HG03521 (cell line): Measurements from ENCODE around the gene TMEM236.

ENCODE experiments used
- ATAC-seq: cut with Tn5 transposase; IDR thresholded peaks from one replicate; pipeline ENCODE4 v1.9.1; 2021; ENCODE audit warnings: mild to moderate bottlenecking, moderate library complexity; ENCODE audit not compliant: unreplicated experiment

TMEM236 gene

DNA sequence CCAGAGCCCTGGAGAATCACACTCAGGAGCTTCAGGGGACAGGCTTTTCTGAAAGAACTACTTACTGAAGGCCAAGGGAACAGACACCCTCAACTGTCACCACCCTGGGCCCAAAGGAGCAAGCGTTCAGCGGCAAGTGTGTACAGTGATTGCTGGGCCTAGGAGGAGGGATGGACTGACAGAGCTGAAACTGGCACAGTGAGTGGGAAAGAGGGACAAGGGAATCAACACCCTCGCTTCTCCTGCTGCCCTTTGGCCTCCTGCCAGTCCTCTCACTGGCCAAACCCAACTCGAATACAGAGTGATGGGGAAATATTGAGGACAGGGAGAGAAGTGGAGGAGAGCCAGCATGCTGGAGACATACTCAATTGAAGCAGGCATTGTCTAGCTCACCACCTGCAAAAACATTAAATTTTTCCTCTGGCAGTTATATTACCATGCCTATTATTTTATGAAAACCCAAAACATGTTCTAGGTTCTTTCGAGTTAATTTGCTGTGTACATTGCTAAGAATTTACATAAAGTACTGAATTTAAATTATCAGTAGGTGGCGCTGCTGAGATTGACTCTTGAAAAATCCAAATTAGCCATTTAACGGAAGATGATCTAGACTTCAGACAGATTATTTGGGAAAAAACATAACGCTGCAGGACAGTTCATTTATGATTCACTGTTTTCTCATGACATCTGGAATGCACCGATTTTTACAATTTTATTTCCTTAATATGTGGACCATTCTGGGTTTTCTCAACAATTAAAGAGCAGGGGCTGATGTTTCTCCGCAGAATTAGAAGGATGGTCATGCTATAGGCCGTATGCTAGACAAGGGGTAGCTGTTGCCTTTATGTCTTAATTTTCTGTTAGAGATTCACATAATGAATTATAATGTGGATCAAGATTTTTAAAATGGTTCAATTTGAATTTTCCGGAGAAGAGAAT, 14.7 kb upstream of the TMEM236 start:
- no peak for ATAC-seq

DNA sequence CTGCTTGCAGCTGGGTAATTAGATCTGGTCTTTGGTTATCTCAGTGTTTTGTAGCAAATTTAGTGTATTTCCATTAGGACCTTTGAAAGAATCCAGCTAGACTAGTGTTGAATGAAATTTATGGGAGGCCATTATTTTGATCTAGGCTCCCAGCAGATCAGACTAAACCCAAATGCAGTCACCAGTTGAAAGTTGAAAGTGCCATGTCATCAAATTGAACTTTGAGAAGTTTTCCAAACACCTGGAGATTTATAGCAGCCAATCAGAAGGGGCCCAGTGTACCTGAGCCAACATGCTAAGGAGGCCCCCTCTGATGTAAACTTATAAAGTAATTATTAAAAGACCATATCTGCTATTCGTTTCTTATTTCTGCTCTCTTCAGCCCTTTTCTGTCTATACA, 11.3 kb upstream of the TMEM236 start:
- ATAC-seq: no peak

DNA sequence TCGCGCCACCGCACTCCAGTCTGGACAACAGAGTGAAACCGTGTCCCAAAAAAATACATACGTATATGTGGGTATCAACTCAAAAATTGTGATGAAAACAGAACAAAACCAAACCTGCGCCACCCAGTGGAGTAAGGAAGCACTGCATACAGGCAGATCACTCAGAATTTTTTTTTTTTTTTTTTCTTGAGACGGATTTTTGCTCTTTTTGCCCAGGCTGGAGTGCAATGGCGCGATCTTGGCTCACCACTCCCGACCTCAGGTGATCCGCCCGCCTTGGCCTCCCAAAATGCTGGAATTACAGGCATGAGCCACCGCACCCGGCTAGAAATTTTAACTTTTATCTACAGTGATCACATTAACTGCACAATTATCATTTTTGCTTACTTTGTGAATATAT, 9.1 kb upstream of the TMEM236 start:
- no peak for ATAC-seq

DNA sequence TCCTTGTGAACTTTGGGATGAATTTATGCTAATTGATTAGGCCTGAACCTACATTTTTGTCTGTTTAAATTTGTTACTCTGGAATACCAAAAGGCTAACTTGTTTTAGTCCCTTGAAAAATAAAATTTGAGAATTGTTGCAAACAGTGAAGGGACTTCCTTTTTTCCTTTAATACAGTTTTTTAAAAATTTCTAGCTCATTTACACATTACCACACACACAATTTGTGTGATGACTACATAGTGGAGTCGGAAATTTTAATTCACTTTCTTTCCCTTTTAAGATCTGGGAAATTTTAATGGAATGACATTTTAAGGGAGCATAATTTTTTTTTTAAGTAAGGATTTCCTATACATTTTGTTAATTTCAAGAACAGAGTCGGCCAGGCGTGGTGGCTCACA, 8.6 kb upstream of the TMEM236 start:
- no peak for ATAC-seq

DNA sequence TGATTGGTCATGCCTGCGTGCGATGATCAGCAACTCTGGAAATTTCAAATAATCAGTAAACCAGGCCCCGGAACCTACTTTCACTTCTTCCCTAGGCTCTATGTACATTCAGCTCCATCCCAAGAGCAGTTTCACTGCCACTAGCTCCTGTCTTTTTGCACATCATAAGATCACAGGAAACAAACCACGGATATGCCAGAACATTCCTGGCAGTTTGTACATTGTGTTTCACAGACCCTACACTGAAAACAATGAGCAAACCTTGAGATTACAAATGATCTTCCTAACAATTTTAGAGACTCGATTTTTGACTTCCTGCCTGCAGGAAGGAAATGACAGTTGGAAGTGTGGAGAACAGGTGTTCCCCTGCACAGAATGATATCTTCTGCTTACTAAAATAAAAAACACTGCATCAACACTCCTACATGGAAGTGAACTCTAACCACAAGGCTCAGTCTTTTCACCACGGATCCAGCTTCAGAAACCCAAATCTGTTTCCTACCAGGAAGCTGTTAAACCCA, 7.6 kb upstream of the TMEM236 start:
- no peak for ATAC-seq

DNA sequence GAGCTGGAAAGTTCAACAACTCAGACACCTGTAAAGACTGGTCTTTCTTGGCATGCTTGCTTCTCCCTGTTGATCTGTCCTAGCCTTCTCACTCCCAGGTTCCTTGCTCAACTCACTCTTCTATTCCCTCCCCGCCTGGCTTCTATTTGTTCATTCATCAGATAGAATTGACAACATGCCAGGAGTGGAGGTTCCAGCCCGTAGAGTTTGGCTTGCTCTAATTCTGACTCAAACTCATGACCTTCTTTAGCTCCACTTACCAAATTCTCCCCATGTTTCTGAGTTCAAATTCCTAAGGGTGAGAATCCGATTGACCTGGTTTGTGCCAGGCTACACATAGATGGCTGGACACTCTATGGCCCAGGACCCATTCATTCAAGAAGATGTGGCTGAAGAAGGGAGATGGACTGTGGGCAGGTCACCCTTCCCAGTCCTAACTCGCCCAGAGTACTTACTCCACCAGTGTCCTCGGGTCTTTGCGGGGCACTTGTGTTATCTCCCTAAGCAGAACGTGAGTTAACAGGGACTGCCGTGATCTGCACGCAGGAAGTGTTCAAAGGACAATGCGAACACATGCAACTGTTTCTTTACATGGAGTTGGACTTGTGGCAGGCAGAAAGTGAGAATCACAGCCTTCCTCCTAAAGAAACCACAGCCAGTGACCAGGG, 4.0 kb upstream of the TMEM236 start:
- no peak for ATAC-seq

DNA sequence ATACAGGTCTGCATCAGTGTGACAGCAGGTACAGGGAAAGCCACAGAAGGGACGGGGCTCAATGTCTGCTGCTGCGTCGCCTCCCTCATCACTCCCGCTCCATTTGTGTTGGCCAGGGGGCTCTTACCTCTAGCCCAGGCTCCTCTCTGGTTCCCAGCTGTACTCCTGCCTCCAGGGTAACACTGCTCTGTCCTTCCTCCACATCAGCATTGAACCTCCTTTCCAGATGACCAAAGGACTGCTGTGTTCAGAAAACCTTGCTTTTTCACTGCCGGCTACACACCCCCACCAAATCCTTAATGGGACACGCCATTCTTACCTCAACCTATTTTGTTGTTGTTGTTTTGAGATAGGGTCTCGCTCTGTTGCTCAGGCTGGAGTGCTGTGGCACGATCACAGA, 2.1 kb upstream of the TMEM236 start:
- no peak for ATAC-seq

DNA sequence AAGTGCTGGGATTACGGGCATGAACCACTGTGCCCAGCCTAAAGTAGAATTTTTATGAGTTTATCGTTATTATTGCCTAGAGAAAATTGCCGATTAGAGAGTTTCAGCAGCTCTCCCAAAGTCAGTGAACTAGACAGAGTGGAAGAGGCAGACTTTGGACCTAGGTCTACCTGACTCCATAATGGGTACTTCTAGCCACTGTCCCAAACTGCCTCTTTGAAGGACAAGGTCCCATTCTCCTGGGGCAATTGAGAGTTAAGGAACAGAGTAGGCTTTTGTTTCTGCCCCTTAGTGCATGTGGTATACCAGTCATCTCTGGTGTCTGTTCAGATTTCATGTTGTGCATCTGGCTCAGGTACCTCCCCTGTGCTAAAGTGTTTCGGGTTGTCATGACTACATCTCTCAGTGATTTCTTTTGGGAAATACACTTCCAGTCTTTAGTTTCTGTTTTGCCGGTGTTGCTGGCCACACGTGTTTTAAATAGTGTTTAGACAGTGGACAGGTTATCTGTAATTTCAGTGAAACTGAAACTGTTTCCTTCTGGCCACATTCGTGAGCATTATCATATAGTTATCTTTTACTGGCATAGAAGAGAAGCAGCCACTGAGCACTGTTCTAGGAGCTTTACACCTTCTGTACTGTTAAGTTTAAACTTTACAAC, 4.7 kb downstream of the TMEM236 start:
- peak; percentile 96 for ATAC-seq

DNA sequence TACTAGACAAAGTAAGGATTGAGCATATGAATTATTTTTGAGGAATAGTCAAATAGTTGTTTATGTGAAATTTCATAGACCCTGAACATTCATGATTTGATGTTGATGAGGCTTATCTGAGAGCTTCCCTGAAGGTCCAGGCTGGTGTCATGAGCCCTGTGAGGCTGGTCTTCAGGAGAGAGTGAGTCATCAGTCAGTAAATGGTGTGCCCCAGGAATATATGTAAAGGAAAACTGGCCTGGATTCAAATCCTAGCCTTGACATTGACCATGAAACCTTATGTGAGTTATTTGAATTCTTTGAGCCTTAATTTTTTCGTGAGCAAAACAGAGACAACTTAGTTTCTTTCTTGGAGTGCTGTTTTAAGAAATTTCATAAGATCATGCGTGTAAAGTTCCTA, 6.2 kb downstream of the TMEM236 start:
- ATAC-seq: no peak

DNA sequence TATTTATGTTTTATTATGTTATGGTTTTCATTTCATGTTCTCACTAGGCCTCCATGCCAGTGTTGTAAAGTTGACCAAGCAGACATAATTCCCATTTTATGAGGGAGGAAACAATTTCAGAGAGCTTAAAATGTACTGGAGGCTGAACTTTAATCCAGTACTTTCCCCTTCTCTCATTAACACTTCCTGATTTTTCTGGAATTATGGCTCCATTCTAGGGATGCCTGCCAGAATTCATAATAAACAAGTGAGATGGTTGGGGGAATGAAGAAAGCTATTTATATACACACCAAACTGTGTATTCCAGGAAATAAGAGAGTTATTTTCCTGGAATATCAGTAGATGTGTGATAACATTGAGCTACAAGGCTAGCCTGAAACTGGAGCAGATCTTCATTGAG, 6.9 kb downstream of the TMEM236 start:
- no peak for ATAC-seq

DNA sequence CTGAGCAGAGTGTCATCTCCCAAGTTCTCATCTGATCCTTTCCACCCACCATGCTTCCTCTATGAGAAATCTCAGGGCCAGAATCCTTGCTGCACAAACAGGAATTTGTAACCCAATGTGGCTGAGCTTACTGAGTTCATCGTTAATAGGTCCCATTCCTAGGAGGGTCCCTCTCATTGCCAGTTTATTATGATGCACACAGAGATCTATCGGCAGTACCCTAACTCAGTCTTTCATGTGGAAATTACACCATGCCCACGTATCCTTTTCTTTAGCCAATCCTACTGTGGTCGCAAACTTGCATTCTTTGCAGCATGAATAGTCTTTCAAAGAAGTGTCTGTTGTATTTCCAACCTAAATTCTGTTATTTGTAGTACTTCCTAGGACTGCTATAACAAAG, 12.1 kb downstream of the TMEM236 start:
- ATAC-seq: no peak

DNA sequence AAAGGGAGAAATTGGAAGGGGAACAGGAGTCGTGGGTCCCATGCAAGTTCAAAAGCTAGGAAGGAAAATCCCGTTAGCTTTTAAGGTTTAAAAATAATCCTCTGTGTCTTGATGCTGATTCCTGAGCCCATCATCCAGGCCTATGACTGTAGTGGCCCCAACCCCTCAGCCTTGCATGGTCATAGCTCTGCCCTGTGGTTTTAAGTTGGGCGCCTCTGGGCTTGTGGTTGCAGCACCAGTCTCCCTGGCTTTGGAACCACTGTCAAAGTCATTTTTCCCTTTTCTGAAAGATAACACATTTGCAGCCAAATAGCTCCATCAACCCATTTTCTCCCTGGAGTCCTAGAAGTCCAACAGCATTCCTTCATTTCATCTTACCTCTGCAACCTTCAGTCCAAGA, 13.6 kb downstream of the TMEM236 start:
- no peak for ATAC-seq

DNA sequence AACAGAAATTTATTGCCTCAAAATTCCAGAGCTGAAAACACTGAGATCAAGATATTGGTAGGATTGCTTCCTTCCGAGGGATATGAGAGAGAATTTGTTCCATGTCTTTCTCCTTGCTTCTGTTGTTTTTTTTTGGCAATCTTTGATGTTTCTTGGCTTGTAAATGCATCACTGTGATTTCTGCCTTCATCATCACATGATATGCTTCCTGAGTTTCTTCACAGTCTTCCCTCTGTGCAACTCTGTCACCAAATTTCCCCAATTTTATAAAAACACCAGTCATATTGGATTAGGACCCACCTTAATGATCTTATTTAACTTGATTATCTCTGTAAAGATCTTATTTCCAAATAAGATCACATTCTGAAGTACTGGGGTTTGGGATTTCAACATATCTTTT, 14.7 kb downstream of the TMEM236 start:
- ATAC-seq: no peak

DNA sequence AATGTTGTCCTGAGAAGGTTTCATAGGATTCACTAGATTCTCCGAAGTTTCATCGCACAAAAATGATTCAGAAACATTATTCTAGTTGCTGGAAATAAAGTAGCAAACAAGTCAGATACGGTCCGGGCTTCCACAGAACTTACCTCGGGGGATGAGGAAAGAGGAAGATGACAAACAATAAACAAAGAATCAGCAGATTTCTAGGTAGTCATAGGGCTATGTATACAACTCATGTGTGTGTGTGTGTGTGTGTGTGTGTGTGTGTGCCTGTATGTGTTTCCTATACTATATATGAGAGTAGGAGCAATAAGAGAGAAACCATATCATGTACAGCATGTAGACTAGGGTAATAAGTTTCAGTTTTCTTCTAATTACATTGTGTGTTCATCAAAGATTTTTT, 16.5 kb downstream of the TMEM236 start:
- ATAC-seq: no peak

DNA sequence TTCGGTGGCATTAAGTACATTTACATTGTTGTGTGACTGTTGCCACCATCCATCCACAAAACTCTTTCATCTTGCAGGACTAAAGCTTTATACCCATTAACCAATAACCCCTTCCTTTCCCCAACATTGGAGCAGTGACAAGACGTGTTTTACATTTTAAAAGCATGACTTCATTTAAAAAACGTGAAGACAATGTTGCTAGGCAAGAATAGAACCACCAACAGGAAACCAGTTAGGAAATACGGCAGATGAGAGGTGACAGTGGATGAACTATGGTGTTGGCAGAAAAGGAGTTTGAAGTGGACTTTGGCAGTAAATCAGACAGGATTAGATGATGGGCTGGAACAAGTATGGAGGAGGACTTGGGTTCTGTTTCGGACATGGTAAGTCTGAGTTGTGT, 17.0 kb downstream of the TMEM236 start:
- no peak for ATAC-seq

DNA sequence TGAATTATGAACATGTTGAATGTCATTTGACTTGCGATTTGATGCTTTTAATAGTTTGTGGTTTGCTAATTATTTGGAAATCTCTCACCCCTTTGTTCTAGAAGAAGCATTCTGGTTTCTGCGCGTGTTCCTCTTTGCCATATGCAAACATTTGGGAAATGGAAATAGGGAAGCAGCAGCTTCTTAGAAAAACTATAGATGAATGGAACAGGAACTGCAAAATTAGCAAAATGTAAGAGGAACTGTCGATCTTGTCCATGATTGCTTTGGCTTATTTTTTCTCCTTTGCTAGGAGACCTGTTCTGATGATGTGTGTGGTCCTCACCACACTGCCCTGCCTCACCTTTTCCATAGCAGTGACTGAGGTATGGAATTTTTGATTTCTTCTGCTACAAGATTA, 19.0 kb downstream of the TMEM236 start:
- ATAC-seq: no peak

DNA sequence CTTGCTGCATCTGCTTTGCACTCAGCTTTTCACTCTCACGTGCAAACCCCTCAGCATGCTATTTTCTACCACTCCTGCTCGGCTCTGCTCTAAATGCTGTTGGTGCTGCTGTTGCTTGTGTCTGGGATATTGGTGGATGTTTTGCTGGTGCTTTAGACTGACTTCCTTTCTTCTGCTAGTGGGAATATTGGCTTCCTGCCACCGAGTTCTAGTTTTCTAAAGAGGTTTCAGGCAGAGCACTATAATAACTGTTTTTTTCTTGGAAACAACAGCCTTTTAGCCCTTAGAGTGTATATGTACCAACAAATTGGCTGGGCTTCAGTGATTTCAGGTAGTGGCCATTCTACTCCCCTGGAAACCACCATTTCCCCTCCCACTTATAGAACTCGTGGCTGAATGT, 27.8 kb downstream of the TMEM236 start:
- ATAC-seq: no peak

DNA sequence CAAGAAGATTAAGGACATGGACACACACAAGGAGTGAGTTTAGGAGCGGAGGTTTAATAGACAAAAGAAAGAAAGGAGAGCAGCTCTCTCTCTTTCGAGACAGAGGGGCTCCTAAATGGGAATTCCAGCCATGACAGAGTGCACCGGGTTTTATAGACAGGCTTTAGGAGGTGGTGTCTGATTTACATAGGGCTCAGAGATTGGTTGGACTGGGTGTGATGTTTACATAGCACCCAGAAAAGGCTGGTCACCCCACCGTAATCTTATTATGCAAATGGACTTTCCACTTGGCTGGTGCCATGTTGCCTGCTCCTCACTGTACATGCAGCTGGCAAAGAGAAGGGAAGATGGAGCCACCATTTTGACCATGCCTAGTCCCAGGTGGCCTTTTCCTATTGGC, 28.7 kb downstream of the TMEM236 start:
- no peak for ATAC-seq

DNA sequence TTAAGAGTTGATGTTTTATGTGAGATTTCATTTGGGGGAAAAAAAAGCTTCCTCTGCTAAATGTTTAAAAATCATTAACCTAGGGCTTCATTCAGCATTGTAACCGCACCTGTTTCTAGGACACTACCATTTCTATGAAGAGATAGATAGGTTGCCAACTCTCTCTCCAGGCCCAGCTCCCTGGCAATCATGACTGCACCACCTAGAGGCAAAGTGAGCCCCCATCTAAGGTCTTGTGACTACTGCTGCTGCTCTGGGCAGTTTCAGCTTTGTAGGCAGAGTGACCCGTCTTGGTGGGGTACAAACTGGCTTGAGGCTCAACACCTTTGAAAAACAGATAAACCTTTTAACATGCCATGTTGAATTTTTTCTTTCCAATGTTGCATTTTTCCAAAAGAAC, 29.9 kb downstream of the TMEM236 start:
- ATAC-seq: no peak

DNA sequence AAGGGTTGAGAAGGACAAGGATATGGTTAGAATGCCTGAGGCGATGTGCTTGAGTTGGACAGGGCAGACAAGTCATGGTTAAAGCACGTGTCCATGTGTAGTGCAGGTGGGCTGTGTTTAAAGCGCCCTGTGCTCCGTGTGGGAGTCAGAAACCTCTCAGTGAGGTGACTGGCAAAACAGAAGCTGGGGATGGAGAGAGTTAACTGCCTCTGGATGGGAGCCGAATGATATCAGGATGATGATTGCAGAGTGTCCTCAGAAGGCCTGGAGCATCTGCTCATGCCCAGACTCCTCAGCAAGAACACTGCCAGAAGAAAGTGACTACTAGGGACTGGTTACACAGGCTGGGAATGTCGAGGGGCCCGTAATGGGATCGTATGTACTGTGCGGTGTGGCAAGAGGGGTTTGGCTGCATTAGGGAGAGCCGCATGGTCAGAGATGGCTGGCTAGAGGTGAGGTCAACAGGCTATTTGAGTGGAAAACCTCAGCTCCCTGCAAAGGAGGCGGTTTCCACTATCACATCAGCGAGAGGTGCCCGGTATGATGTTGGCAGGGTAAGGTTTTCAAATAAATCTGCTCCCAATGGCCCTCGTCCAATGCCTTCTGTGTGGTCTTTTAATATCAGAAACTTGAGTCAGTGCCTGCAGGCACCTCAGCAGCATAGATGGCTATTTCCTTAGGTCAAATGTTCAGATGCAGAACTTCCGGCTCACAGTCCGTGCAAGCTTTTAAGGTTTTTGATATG, 31.1 kb downstream of the TMEM236 start:
- no peak for ATAC-seq

DNA sequence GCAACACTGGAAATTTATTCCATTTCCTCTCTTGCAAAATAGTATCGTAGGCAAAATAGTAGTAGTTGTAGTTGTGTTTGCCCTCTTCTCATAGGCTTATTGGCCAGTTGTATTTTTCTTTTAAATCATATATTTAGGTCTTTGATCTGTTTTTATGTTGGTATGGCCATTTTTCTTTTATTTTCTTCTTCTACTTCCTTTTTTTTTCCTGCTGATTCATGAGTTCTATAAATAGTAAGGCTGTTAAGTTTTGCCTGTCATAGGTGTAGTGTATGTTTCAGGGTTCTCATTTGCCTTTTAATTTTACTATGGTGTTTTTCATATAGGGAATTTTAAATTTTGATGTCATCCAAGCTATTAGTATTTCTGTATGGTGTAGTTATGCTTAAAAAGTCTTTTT, 31.8 kb downstream of the TMEM236 start:
- no peak for ATAC-seq
